ENCODE data around the gene RAB26. TPM values are rescaled to one million over a fixed set of nuclear protein-coding genes. Genes with fewer than 3 reads are reported as not detected.
"Not testable (repeated sequence)": the region's sequence is repeated elsewhere in the genome, so short reads cannot be mapped to it uniquely, and the experiment has no call there.

Gene RAB26
- 1 to 10 TPM in 1 of 2 donors, under 1 TPM in 1; 0.82 to 2.0 TPM for total RNA-seq

- ATAC-seq (replicated peaks in 1 of 2), result peak; percentile 61 to 72
- Mint-ChIP-seq H3K4me1 (ENCODE audit: low read depth) (peaks cover 43% of the 10 kb centered on the region), H3K36me3 (ENCODE audit: insufficient read depth in 2 of 2) (no peaks in the 10 kb centered on the region), H3K9me3 (no peaks in the 10 kb centered on the region), H3K27me3 (ENCODE audit: low read depth) (no peaks in the 10 kb centered on the region), H3K4me3 (peak within 1 kb of the TSS; percentile 73 to 76), H3K27ac (no peak within 1 kb of the TSS)
- DNase-seq, result peak; percentile 65 to 72
Observed at GRCh38 chr16:2147981-2148671, at the start of gene RAB26. Gene RAB26 (plus strand): TSS chr16:2148625. CDS start chr16:2148784, 159 bp downstream.

GRCh38 chr16:2101581-2101980 is 46.8 kb upstream of the RAB26 start:
- H3K27me3 Mint-ChIP-seq (ENCODE audit: low read depth); H3K9me3 Mint-ChIP-seq; H3K4me3 Mint-ChIP-seq; H3K4me1 Mint-ChIP-seq (ENCODE audit: low read depth); H3K27ac Mint-ChIP-seq; ATAC-seq (replicated peaks in 1 of 2); DNase-seq; H3K36me3 Mint-ChIP-seq (ENCODE audit: insufficient read depth in 2 of 2): not testable (repeated sequence)

GRCh38 chr16:2102471-2102870 is 46.0 kb upstream of the RAB26 start:
- H3K4me3 Mint-ChIP-seq, result no peak overlapping the region
- no peak overlapping the region for H3K27ac Mint-ChIP-seq
- H3K9me3 Mint-ChIP-seq, result no peaks in the 10 kb centered on the region
- DNase-seq, result no peak
- no peaks in the 10 kb centered on the region for H3K4me1 Mint-ChIP-seq (ENCODE audit: low read depth)
- no peaks in the 10 kb centered on the region for H3K27me3 Mint-ChIP-seq (ENCODE audit: low read depth)
- peaks cover 0 to under 1% of the 10 kb centered on the region in 2 donors for H3K36me3 Mint-ChIP-seq (ENCODE audit: insufficient read depth in 2 of 2)
- ATAC-seq (replicated peaks in 1 of 2), result no peak

- not testable (repeated sequence) for H3K9me3 Mint-ChIP-seq; H3K27me3 Mint-ChIP-seq (ENCODE audit: low read depth); H3K4me1 Mint-ChIP-seq (ENCODE audit: low read depth); H3K36me3 Mint-ChIP-seq (ENCODE audit: insufficient read depth in 2 of 2); H3K4me3 Mint-ChIP-seq; DNase-seq; H3K27ac Mint-ChIP-seq; ATAC-seq (replicated peaks in 1 of 2)
Observed at GRCh38 chr16:2104464-2104863, 44.0 kb upstream of the RAB26 start.

GRCh38 chr16:2105291-2105690 is 43.1 kb upstream of the RAB26 start:
- DNase-seq; H3K27me3 Mint-ChIP-seq (ENCODE audit: low read depth); H3K4me3 Mint-ChIP-seq; H3K36me3 Mint-ChIP-seq (ENCODE audit: insufficient read depth in 2 of 2); H3K27ac Mint-ChIP-seq; ATAC-seq (replicated peaks in 1 of 2); H3K4me1 Mint-ChIP-seq (ENCODE audit: low read depth); H3K9me3 Mint-ChIP-seq: not testable (repeated sequence)

- not testable (repeated sequence) for H3K27ac Mint-ChIP-seq; DNase-seq; H3K36me3 Mint-ChIP-seq (ENCODE audit: insufficient read depth in 2 of 2); H3K4me1 Mint-ChIP-seq (ENCODE audit: low read depth); H3K4me3 Mint-ChIP-seq; H3K27me3 Mint-ChIP-seq (ENCODE audit: low read depth); ATAC-seq (replicated peaks in 1 of 2); H3K9me3 Mint-ChIP-seq
Observed at GRCh38 chr16:2105769-2106168, 42.7 kb upstream of the RAB26 start.

- not testable (repeated sequence) for H3K27ac Mint-ChIP-seq; H3K36me3 Mint-ChIP-seq (ENCODE audit: insufficient read depth in 2 of 2); H3K9me3 Mint-ChIP-seq; H3K27me3 Mint-ChIP-seq (ENCODE audit: low read depth); H3K4me3 Mint-ChIP-seq; DNase-seq; ATAC-seq (replicated peaks in 1 of 2); H3K4me1 Mint-ChIP-seq (ENCODE audit: low read depth)
Observed at GRCh38 chr16:2106211-2106610, 42.2 kb upstream of the RAB26 start.

- not testable (repeated sequence) for H3K36me3 Mint-ChIP-seq (ENCODE audit: insufficient read depth in 2 of 2); H3K27ac Mint-ChIP-seq; H3K27me3 Mint-ChIP-seq (ENCODE audit: low read depth); ATAC-seq (replicated peaks in 1 of 2); DNase-seq; H3K4me1 Mint-ChIP-seq (ENCODE audit: low read depth); H3K9me3 Mint-ChIP-seq; H3K4me3 Mint-ChIP-seq
Observed at GRCh38 chr16:2107121-2107790, 41.2 kb upstream of the RAB26 start.

GRCh38 chr16:2107791-2108125 is 40.7 kb upstream of the RAB26 start:
- H3K4me1 Mint-ChIP-seq (ENCODE audit: low read depth); ATAC-seq (replicated peaks in 1 of 2); H3K36me3 Mint-ChIP-seq (ENCODE audit: insufficient read depth in 2 of 2); H3K4me3 Mint-ChIP-seq; H3K27me3 Mint-ChIP-seq (ENCODE audit: low read depth); DNase-seq; H3K9me3 Mint-ChIP-seq; H3K27ac Mint-ChIP-seq: not testable (repeated sequence)

- not testable (repeated sequence) for H3K4me3 Mint-ChIP-seq; H3K4me1 Mint-ChIP-seq (ENCODE audit: low read depth); H3K27me3 Mint-ChIP-seq (ENCODE audit: low read depth); H3K9me3 Mint-ChIP-seq; ATAC-seq (replicated peaks in 1 of 2); DNase-seq; H3K27ac Mint-ChIP-seq; H3K36me3 Mint-ChIP-seq (ENCODE audit: insufficient read depth in 2 of 2)
Observed at GRCh38 chr16:2108446-2109270, 39.8 kb upstream of the RAB26 start.

GRCh38 chr16:2109271-2109580 is 39.2 kb upstream of the RAB26 start:
- not testable (repeated sequence) for H3K27me3 Mint-ChIP-seq (ENCODE audit: low read depth); H3K27ac Mint-ChIP-seq; H3K9me3 Mint-ChIP-seq; DNase-seq; H3K4me3 Mint-ChIP-seq; ATAC-seq (replicated peaks in 1 of 2); H3K36me3 Mint-ChIP-seq (ENCODE audit: insufficient read depth in 2 of 2); H3K4me1 Mint-ChIP-seq (ENCODE audit: low read depth)

- not testable (repeated sequence) for H3K4me3 Mint-ChIP-seq; H3K4me1 Mint-ChIP-seq (ENCODE audit: low read depth); H3K36me3 Mint-ChIP-seq (ENCODE audit: insufficient read depth in 2 of 2); ATAC-seq (replicated peaks in 1 of 2); H3K27me3 Mint-ChIP-seq (ENCODE audit: low read depth); H3K9me3 Mint-ChIP-seq; DNase-seq; H3K27ac Mint-ChIP-seq
Observed at GRCh38 chr16:2109872-2110271, 38.6 kb upstream of the RAB26 start.

GRCh38 chr16:2110332-2111008 is 38.0 kb upstream of the RAB26 start:
- H3K36me3 Mint-ChIP-seq (ENCODE audit: insufficient read depth in 2 of 2); H3K4me1 Mint-ChIP-seq (ENCODE audit: low read depth); H3K27me3 Mint-ChIP-seq (ENCODE audit: low read depth); H3K9me3 Mint-ChIP-seq; H3K27ac Mint-ChIP-seq; H3K4me3 Mint-ChIP-seq; ATAC-seq (replicated peaks in 1 of 2); DNase-seq: not testable (repeated sequence)
